K562 (cell line): ENCODE measurements around the gene ZCCHC14. TPM values are rescaled to one million over a fixed set of nuclear protein-coding genes. Genes with fewer than 3 reads are reported as not detected.
A peak's percentile ranks its signal among the peaks of the same experiment; 100 is the strongest.
"Not testable (repeated sequence)": the region's sequence is repeated elsewhere in the genome, so short reads cannot be mapped to it uniquely, and the experiment has no call there.

Experiments
- ATAC-seq: fragments of 200-7000 bp; cut with Tn5 transposase; 3 replicates; pipeline ENCODE4 v1.9.1; 2020; ENCODE audit warnings: moderate library complexity
- BruUV-seq: library from RNA; stranded (reverse); fragments of 400-500 nt; replicated peaks from 2 replicates; lab custom pipeline; 2021; lab: Mats Ljungman, UMichigan
- CTCF ChIA-PET: fragments of 300-600 bp; formaldehyde crosslinking; extraction: SDS; loops from one replicate; lab custom pipeline; 2021; ENCODE audit warnings: low intra/inter-chr PET ratio; lab: Yijun Ruan, JAX
- POLR2A ChIA-PET: fragments of 300-600, 350-650 bp; sonication (Branson Sonifier 250); formaldehyde crosslinking; extraction: SDS; loops from one replicate; lab custom pipeline; 2021; ENCODE audit warnings: antibody characterized with exemption, inconsistent platforms; lab: Yijun Ruan, JAX
- DNase-seq, 4 experiments: peaks; one replicate each; pipeline versions ENCODE4 v3.0.0 to v3.0.0-alpha.2; 2011 to 2018; ENCODE audit warnings: low spot score in 3 of 4, mixed read lengths in 3 of 4; ENCODE audit errors: extremely low read depth in 1 of 4
- FAIRE-seq: peaks from 2 replicates; lab custom pipeline; 2011; peaks lifted over from hg19 to GRCh38; lab: Jason Lieb, UNC
- H2AFZ ChIP-seq: 2 replicates; pipeline ENCODE4 v1.6.0; 2011; ENCODE audit warnings: low read depth, low read length, control low read depth, inconsistent platforms
- H3K27ac ChIP-seq: fragments of 200-600 bp; 3 replicates; pipeline ENCODE4 v1.8.0; 2011; ENCODE audit warnings: low read depth, mild to moderate bottlenecking, control low read depth, inconsistent platforms, low read length, moderate library complexity, mixed read lengths; ENCODE audit errors: extremely low read depth
- H3K27me3 ChIP-seq, 2 experiments: fragments of 300-600 bp in 1 of 2; 2 replicates in 1 of 2; 3 replicates in 1 of 2; pipeline versions ENCODE4 v1.6.0 to v1.8.0; 2011; ENCODE audit warnings: inconsistent platforms in 2 of 2, low read length in 2 of 2, mild to moderate bottlenecking in 1 of 2, mixed read lengths in 1 of 2, moderate library complexity in 1 of 2; ENCODE audit not compliant: control insufficient read depth in 2 of 2, insufficient read depth in 2 of 2
- H3K36me3 ChIP-seq: fragments of 300-600 bp; 3 replicates; pipeline ENCODE4 v1.8.0; 2011; ENCODE audit warnings: mild to moderate bottlenecking, low read length, inconsistent platforms; ENCODE audit not compliant: control insufficient read depth, insufficient read depth
- H3K4me1 ChIP-seq, 2 experiments: fragments of 200-600 bp in 1 of 2; replicated peaks in 1 of 2; 2 replicates in 1 of 2; 3 replicates in 1 of 2; pipeline versions ENCODE4 v1.5.1 to v1.8.0; 2011; ENCODE audit warnings: inconsistent platforms in 2 of 2, low read length in 2 of 2, mild to moderate bottlenecking in 1 of 2, mixed read lengths in 1 of 2, moderate library complexity in 1 of 2; ENCODE audit not compliant: control insufficient read depth in 2 of 2, insufficient read depth in 2 of 2
- H3K4me2 ChIP-seq: 2 replicates; pipeline ENCODE4 v1.6.1; 2011; ENCODE audit warnings: low read length, control low read depth, inconsistent platforms, mixed read lengths; ENCODE audit not compliant: insufficient read depth
- H3K4me3 ChIP-seq: fragments of 200-600 bp; sonication (generic), shearing (Covaris generic); 2 replicates; pipeline ENCODE4 v1.5.1; 2016; ENCODE audit warnings: control low read depth, inconsistent platforms
- H3K79me2 ChIP-seq: fragments of 200-600 bp; 3 replicates; pipeline ENCODE4 v1.8.0; 2011; ENCODE audit warnings: low read length, inconsistent platforms; ENCODE audit not compliant: control insufficient read depth, insufficient read depth
- H3K9ac ChIP-seq, 2 experiments: 2 replicates each; pipeline versions ENCODE4 v1.6.0 to v1.6.1; 2011; ENCODE audit warnings: low read depth in 2 of 2, low read length in 2 of 2, control low read depth in 1 of 2, inconsistent platforms in 1 of 2, mild to moderate bottlenecking in 1 of 2, mixed read lengths in 1 of 2; ENCODE audit not compliant: insufficient read depth in 1 of 2
- H3K9me1 ChIP-seq: one replicate; pipeline ENCODE4 v1.6.0; 2011; ENCODE audit warnings: inconsistent platforms, mild to moderate bottlenecking, low read length, moderate library complexity; ENCODE audit not compliant: control insufficient read depth, insufficient read depth
- H3K9me3 ChIP-seq: replicated peaks from 2 replicates; pipeline ENCODE4 v1.5.1; 2011; ENCODE audit warnings: low read depth, low read length, inconsistent platforms; ENCODE audit not compliant: control insufficient read depth, insufficient read depth
- H4K20me1 ChIP-seq: replicated peaks from 2 replicates; pipeline ENCODE4 v1.6.1; 2011; ENCODE audit warnings: low read length, inconsistent platforms, mixed read lengths; ENCODE audit not compliant: control insufficient read depth, insufficient read depth
- THRAP3 ChIP-seq: fragments of 450-650 bp; IDR thresholded peaks from 2 replicates; pipeline ENCODE4 v1.6.1; 2016; ENCODE audit warnings: mild to moderate bottlenecking, inconsistent platforms, borderline replicate concordance
- WGBS: fragments of 100-300 bp; shearing (Covaris generic); methylation state at CpG from one replicate; pipeline ENCODE4 v1.1.6; 2016; ENCODE audit warnings: low coverage, mixed read lengths; ENCODE audit not compliant: insufficient coverage; ENCODE audit errors: missing lambda C conversion rate; 5-methylcytosine and 5-hydroxymethylcytosine counted together
- in situ Hi-C: fragments of 300-500 bp; cut with MboI; formaldehyde crosslinking; loops from 4 replicates; pipeline ENCODE4 v1.15.0; 2018; ENCODE audit warnings: inconsistent platforms, mixed read lengths
- intact Hi-C: fragments of 100-400 bp; cut with micrococcal nuclease; formaldehyde crosslinking; loops from 2 replicates; pipeline ENCODE4 v1.14.2; 2022
- polyA plus RNA-seq, 8 experiments: library from polyadenylated mRNA; depleted of rRNA in 4 of 8; stranded (reverse) in 5 of 8; unstranded in 3 of 8; fragments of >200 nt; fragmentation: Nextera tagmentation in 2 of 8; fragmentation: Illumina TruSeq in 1 of 8; extraction: Ambion mirVana in 2 of 8; extraction: Trizol in 1 of 8; gene quantifications; 2 replicates each; pipeline versions ENCODE4 v1.2.1 to v1.2.3, GENCODE V29; 2011 to 2014; ENCODE audit warnings: inconsistent platforms in 1 of 8, missing spikeins in 1 of 8
- total RNA-seq, 7 experiments: library from RNA; depleted of rRNA in 6 of 7; stranded (reverse); fragments of >200 nt in 6 of 7; fragmentation: Illumina TruSeq in 2 of 7; extraction: Trizol in 2 of 7; gene quantifications; 2 replicates each; pipeline versions ENCODE4 v1.2.1 to v1.2.3, GENCODE V29; 2011 to 2021; ENCODE audit warnings: low replicate concordance in 1 of 7
- TF ChIP-seq, protein P1 (sequence below), 2 experiments: fragments of 450-650 bp; IDR thresholded peaks; 2 replicates each; pipeline ENCODE4 v1.6.1; 2016

ZCCHC14 gene
- total and polyA plus RNA-seq, 9 of the 15 experiments (the other 6 are each of a cell fraction or from before 2014, with no cell fraction given): 1.5 to 12.4 (median 2.9) TPM

DNA sequence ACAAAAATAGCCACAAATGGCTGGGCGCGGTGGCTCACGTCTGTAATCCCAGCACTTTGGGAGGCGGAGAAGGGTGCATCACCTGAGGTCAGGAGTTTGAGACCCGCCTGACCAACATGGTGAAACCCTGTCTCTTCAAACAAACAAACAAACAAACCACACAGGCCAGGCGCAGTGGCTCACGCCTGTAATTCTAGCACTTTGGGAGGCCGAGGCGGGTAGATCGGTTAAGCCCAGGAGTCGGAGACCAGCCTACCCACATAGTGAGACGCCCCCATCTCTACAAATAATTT lies 108.0 kb downstream of the ZCCHC14 start:
- 90% methylated on average over 11 of the region's 12 CpGs for WGBS
- BruUV-seq: TSS peak; percentile 47
- H2AFZ ChIP-seq: peak overlapping the region; percentile 93; the same call in 1 of the 2 replicates
- intact Hi-C loops: loop anchor here (2.0 kb wide), 1 partner anchor 68 kb away; the partner anchor contains the start of gene C16orf95
- POLR2A ChIA-PET: interaction anchor here (1.3 to 6.1 kb wide), 2 partner anchors 9 to 48 kb away, joined by 3 to 43 read pairs; partner anchors contain the start of gene MAP1LC3B
- H3K4me3 ChIP-seq: peak overlapping the region; percentile 78; the same call in 1 of the 2 replicates
- peak overlapping the region; percentile 85 for H3K4me2 ChIP-seq
- FAIRE-seq, H4K20me1 ChIP-seq, ATAC-seq, CTCF ChIA-PET, in situ Hi-C loops, H3K27me3 ChIP-seq, H3K9me1 ChIP-seq, DNase-seq, H3K9me3 ChIP-seq: not testable (repeated sequence)
- peaks cover 11% of the 10 kb centered on the region; the same call in 1 of the 3 replicates for H3K36me3 ChIP-seq
- peaks cover 39% of the 10 kb centered on the region for H3K79me2 ChIP-seq
- peaks cover 38 to 46% of the 10 kb centered on the region in 2 experiments for H3K4me1 ChIP-seq
- peak overlapping the region; percentile 88; the same call in 2 of the 3 replicates for H3K27ac ChIP-seq
- TF ChIP-seq, protein P1, sequence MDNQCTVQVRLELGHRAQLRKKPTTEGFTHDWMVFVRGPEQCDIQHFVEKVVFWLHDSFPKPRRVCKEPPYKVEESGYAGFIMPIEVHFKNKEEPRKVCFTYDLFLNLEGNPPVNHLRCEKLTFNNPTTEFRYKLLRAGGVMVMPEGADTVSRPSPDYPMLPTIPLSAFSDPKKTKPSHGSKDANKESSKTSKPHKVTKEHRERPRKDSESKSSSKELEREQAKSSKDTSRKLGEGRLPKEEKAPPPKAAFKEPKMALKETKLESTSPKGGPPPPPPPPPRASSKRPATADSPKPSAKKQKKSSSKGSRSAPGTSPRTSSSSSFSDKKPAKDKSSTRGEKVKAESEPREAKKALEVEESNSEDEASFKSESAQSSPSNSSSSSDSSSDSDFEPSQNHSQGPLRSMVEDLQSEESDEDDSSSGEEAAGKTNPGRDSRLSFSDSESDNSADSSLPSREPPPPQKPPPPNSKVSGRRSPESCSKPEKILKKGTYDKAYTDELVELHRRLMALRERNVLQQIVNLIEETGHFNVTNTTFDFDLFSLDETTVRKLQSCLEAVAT (IDR thresholded peaks at IDR 0.05): peak in 1 of 2 experiments; percentile 83; a peak in 2 of 4 replicates
- TF ChIP-seq THRAP3: 0 out of 2 replicates have a peak, but pooled peaks have one; percentile 42
- H3K9ac ChIP-seq: peak overlapping the region; percentile 79 to 96; a peak in 3 of 4 replicates
